ENCODE data around the gene NEIL3. TPM values are rescaled to one million over a fixed set of nuclear protein-coding genes. Genes with fewer than 3 reads are reported as not detected.

Gene NEIL3
- total RNA-seq, 4 donors from 2014 or later = not detected

DNA sequence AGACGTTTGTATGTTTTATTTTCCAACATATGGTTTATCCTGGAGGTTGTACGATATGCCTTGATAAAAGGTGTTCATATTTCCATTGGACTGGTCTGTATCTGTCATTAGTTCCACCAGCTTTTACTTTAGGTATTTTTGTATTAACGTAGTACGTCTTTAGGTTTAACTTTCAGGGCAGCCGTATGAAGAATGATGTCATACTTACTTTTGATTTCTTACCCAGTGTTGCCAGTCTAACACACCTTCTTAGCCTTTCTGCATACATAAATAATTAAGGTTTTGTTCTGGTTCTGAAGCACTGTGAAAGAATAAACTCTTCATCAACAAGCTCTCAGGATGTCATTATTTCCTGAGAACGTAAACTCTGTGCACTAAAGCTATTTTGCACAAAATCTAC, 18.9 kb upstream of the NEIL3 start:
- no peak overlapping the region for H3K27ac ChIP-seq
- 78 to 83% methylated on average over 6 of the region's 6 CpGs for WGBS, 2 donors
- H3K4me3 ChIP-seq = no peak overlapping the region
- H3K27me3 ChIP-seq = no peaks in the 10 kb centered on the region
- TF ChIP-seq POLR2A (IDR thresholded peaks at IDR 0.05) = no peak
- TF ChIP-seq, protein P1, sequence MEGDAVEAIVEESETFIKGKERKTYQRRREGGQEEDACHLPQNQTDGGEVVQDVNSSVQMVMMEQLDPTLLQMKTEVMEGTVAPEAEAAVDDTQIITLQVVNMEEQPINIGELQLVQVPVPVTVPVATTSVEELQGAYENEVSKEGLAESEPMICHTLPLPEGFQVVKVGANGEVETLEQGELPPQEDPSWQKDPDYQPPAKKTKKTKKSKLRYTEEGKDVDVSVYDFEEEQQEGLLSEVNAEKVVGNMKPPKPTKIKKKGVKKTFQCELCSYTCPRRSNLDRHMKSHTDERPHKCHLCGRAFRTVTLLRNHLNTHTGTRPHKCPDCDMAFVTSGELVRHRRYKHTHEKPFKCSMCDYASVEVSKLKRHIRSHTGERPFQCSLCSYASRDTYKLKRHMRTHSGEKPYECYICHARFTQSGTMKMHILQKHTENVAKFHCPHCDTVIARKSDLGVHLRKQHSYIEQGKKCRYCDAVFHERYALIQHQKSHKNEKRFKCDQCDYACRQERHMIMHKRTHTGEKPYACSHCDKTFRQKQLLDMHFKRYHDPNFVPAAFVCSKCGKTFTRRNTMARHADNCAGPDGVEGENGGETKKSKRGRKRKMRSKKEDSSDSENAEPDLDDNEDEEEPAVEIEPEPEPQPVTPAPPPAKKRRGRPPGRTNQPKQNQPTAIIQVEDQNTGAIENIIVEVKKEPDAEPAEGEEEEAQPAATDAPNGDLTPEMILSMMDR (IDR thresholded peaks at IDR 0.05) = no peak
- TF ChIP-seq EP300 (IDR thresholded peaks at IDR 0.05) = no peak
- no peaks in the 10 kb centered on the region for H3K9me3 ChIP-seq
- no peak for DNase-seq (ENCODE audit: low spot score in 2 of 2)
- no peaks in the 10 kb centered on the region for H3K36me3 ChIP-seq
- no peaks in the 10 kb centered on the region for H3K4me1 ChIP-seq

DNA sequence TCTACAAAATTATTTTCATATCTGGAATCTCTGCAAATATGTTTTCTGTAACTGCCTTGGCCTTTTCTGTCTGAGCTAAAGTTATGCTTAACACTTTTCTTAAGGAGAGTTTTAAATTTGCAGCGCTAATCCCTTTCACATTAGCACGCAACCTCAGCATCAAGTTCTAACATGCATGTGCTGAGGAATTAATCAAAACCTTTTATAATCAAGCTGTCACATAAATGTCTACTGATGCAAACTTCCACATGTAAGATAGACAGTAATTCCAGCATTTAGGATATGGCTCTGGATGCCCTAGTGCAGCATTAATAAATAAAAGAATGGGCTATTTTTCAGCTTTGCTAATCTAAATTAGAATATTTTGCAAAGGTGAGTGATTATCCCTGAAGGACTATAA, 17.5 kb upstream of the NEIL3 start:
- TF ChIP-seq, protein P1 (IDR thresholded peaks at IDR 0.05) = no peak
- TF ChIP-seq EP300 (IDR thresholded peaks at IDR 0.05) (no peak), POLR2A (IDR thresholded peaks at IDR 0.05) (no peak)
- no peak overlapping the region for H3K27ac ChIP-seq
- WGBS, 2 donors = 97 to 98% methylated on average over 2 of the region's 2 CpGs
- DNase-seq (ENCODE audit: low spot score in 2 of 2) = no peak
- H3K36me3 ChIP-seq = no peaks in the 10 kb centered on the region
- H3K4me3 ChIP-seq = no peak overlapping the region
- H3K4me1 ChIP-seq = no peaks in the 10 kb centered on the region
- H3K27me3 ChIP-seq = no peaks in the 10 kb centered on the region
- peaks cover 0 to 4% (median 0%) of the 10 kb centered on the region in 4 donors for H3K9me3 ChIP-seq

DNA sequence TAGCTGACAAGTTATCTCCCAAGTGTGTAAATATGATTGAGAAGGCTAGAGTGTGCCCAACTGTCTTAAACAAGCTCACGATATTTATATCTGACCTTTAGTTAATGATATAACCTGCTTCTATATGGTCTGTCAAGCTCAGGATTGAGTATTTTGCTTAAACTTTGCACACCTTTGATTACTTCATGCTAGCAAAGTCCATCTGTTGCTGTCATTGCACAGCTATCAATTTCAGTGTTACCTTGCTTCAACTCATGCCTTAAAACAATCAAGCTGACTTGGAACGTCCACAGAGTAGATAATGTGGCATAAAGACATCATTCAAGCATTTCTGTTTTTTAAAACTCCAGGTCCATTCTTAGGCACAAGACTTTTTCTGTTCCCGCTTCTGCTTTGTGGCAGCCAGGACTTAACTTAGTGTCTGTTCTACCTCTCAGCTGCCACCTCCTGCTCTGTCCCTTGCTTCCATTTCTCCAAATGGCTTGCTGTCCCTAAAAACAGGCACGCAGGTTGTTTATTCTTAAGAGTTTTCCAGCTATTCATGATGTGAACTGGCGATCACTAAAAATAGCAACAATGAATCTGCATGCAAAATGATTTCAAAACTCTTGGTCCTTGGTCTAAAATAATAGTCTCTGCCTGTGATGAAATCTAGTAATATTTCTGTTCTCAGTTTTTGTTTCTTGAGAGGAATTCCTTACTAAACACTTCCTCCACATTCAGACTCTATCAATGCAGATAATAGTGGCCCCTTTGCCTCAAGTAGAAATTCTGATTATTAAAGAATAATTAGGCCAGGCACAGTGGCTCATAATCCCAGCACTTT, 16.3 kb upstream of the NEIL3 start:
- 59 to 63% methylated on average over 5 of the region's 5 CpGs for WGBS, 2 donors

DNA sequence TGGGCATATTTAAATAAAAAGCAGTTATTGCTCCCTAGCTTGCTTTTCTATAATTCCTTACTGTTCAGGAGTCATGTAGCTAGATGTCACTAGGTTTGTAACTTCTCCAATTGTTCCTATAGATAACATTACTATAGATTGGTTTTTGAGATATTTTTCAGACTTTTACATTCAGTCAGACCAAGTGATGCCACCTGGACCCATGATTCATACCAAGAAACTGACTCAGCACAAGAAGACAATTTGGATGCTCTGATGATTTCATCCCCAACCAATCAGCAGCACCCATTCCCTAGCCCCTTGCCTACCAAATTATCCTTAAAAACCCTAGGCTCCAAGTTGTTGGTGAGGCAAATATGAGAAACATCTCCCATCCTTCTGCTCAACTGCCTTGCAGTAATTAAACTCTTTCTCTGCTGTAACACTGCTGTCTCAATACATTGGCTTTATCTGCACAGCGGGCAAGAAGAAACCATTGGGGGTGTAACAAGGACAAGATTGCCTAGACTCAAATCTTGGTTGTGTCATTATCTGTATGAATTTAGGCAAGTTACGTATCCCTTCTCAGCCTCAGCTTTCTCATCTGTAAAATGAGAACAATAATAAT, 11.8 kb upstream of the NEIL3 start:
- H3K36me3 ChIP-seq = no peaks in the 10 kb centered on the region
- no peak overlapping the region for H3K4me3 ChIP-seq
- no peak overlapping the region for H3K27ac ChIP-seq
- H3K9me3 ChIP-seq = peaks cover 0 to 16% (median 4%) of the 10 kb centered on the region in 4 donors
- TF ChIP-seq, protein P1 (IDR thresholded peaks at IDR 0.05) = no peak
- no peak for TF ChIP-seq EP300 (IDR thresholded peaks at IDR 0.05)
- TF ChIP-seq POLR2A (IDR thresholded peaks at IDR 0.05) = no peak
- no peak for DNase-seq (ENCODE audit: low spot score in 2 of 2)
- no peaks in the 10 kb centered on the region for H3K27me3 ChIP-seq
- 98 to 100% methylated on average over 2 of the region's 2 CpGs for WGBS, 2 donors
- no peaks in the 10 kb centered on the region for H3K4me1 ChIP-seq

More for the DNA sequence above, 16.3 kb upstream of the NEIL3 start:
- no peaks in the 10 kb centered on the region for H3K27me3 ChIP-seq
- H3K4me1 ChIP-seq = no peaks in the 10 kb centered on the region
- no peaks in the 10 kb centered on the region for H3K36me3 ChIP-seq
- TF ChIP-seq EP300 (IDR thresholded peaks at IDR 0.05) (no peak), POLR2A (IDR thresholded peaks at IDR 0.05) (no peak)
- TF ChIP-seq, protein P1 (IDR thresholded peaks at IDR 0.05) = no peak
- DNase-seq (ENCODE audit: low spot score in 2 of 2) = no peak
- no peak overlapping the region for H3K27ac ChIP-seq
- H3K9me3 ChIP-seq = peaks cover 0 to 15% (median 4%) of the 10 kb centered on the region in 4 donors
- no peak overlapping the region for H3K4me3 ChIP-seq

DNA sequence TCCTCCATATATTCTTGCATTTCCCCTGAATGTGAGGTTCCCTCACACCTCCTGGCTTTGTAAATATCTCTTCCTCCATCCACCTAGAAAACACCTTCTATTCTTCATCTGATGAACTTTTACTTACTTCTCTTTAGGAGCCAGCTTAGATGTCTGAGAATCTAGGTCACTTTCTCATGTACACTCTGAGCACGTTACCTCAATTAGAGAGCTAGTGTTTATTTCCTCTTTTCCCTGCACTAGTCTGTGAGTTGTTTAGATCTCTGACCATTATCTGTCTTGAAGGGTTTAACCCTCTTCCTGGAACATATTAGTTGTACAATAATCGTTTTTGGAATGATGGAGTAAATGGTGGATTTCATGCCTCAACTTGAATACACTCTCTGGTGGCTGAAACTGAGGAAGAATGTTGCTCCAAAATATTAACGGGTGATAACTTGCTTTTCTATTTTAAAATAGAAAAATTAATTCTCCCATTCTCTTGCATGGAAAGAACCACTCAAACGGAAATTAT, 8.5 kb upstream of the NEIL3 start:
- no peaks in the 10 kb centered on the region for H3K36me3 ChIP-seq
- no peaks in the 10 kb centered on the region for H3K27me3 ChIP-seq
- H3K9me3 ChIP-seq = peaks cover 0 to 16% (median 4%) of the 10 kb centered on the region in 4 donors
- WGBS, 2 donors = 57 to 77% methylated on average over 4 of the region's 4 CpGs
- TF ChIP-seq POLR2A (IDR thresholded peaks at IDR 0.05) (no peak), EP300 (IDR thresholded peaks at IDR 0.05) (no peak)
- TF ChIP-seq, protein P1 (IDR thresholded peaks at IDR 0.05) = no peak
- no peaks in the 10 kb centered on the region for H3K4me1 ChIP-seq
- no peak for DNase-seq (ENCODE audit: low spot score in 2 of 2)
- no peak overlapping the region for H3K27ac ChIP-seq
- H3K4me3 ChIP-seq = no peak overlapping the region
